Activated T-helper 1 cell treated with anti-CD3 and anti-CD28 coated beads, Interleukin-12 subunit alpha, Interleukin-12 subunit beta, Interleukin-2, Interleukin-4 antibody, amounts not matched to agents 30 ng/mL and 10 ng/mL and 1 ng/mL, durations not matched to agents 14 hours and 24 hours and 36 hours (primary cell): Measurements from ENCODE around the gene ZDHHC11B. TPM values are rescaled to one million over a fixed set of nuclear protein-coding genes. Genes with fewer than 3 reads are reported as not detected.
"Not testable (repeated sequence)": the region's sequence is repeated elsewhere in the genome, so short reads cannot be mapped to it uniquely, and the experiment has no call there.

Experiments used
- DNase-seq: peaks from one replicate; pipeline ENCODE4 v3.0.0; 2021; ENCODE audit warnings: low spot score
- H3K27ac Mint-ChIP-seq: one replicate; pipeline ENCODE4 v1.8.0; 2021; ENCODE audit warnings: mild to moderate bottlenecking, mixed read lengths
- H3K27me3 Mint-ChIP-seq: one replicate; pipeline ENCODE4 v1.8.0; 2022; ENCODE audit warnings: mild to moderate bottlenecking, moderate library complexity, mixed read lengths; ENCODE audit not compliant: insufficient read depth
- H3K36me3 Mint-ChIP-seq: one replicate; pipeline ENCODE4 v1.8.0; 2021; ENCODE audit warnings: low read depth, mixed read lengths
- H3K4me1 Mint-ChIP-seq: one replicate; pipeline ENCODE4 v1.8.0; 2021; ENCODE audit warnings: low read depth, mixed read lengths
- H3K4me3 Mint-ChIP-seq: one replicate; pipeline ENCODE4 v1.8.0; 2021; ENCODE audit warnings: mild to moderate bottlenecking, moderate library complexity, mixed read lengths
- H3K9me3 Mint-ChIP-seq: one replicate; pipeline ENCODE4 v1.8.0; 2021; ENCODE audit warnings: mixed read lengths
- intact Hi-C: fragments of 100-400 bp; cut with micrococcal nuclease; formaldehyde crosslinking; loops from one replicate; pipeline ENCODE4 v1.15.1; 2024
- total RNA-seq: library from RNA; stranded (reverse); gene quantifications from 2 replicates; pipeline ENCODE4 v1.2.3, GENCODE V29; 2022

Gene ZDHHC11B
- total RNA-seq, 1 donor from 2014 or later = not detected

DNA sequence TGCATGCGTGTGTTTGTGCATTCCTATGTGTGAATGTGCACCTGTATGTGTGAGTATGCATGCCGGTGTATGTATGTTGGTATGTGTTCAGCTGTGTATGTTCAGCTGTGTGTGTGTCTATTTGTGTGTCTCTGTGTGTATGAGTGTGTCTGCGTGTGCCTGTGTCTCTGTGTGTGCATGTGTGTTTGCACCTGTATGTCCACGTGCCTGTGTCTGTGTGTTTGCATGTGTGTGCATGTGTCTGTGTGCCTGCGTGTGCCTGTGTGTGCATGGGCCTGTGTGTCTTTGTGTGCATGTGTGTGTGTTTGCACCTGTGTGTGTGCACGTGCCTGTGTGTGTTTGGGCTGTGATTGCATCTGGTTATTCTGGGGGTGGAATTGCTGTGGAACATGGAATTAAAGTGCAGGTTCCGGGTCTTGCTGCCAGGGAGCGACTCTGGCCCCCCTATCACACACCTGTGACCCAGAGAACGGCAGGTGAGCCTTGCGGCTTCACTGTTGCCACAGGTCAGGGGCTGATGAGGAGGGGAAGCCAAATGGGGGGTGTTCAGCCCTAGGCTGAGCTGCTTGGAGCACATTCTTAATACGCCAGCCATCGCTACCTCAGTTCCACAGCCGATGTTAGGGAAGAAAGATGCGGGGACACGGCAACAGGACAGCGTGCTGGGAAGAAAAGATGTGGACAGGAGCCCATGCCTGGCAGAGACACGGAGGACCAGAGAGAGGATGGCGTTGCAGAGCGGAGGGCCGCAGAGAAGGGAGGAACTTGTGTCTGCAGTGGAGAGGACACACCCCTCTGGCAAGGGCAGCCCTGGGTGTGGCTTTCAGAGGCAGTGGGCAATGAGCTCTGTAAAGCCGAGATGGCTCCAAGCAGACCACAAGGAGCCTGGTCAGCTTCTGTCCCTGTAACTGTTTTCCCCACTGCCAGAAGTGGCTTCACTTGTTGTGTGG is 87.5 kb downstream of the ZDHHC11B start:
- H3K4me3 Mint-ChIP-seq, DNase-seq, H3K27me3 Mint-ChIP-seq, H3K9me3 Mint-ChIP-seq, intact Hi-C loops, H3K27ac Mint-ChIP-seq, H3K4me1 Mint-ChIP-seq, H3K36me3 Mint-ChIP-seq: not testable (repeated sequence)

- H3K4me1 Mint-ChIP-seq, intact Hi-C loops, H3K27me3 Mint-ChIP-seq, H3K27ac Mint-ChIP-seq, H3K4me3 Mint-ChIP-seq, H3K36me3 Mint-ChIP-seq, DNase-seq, H3K9me3 Mint-ChIP-seq: not testable (repeated sequence)
Observed at GRCh38 chr5:696191-696590, 88.3 kb downstream of the ZDHHC11B start.

DNA sequence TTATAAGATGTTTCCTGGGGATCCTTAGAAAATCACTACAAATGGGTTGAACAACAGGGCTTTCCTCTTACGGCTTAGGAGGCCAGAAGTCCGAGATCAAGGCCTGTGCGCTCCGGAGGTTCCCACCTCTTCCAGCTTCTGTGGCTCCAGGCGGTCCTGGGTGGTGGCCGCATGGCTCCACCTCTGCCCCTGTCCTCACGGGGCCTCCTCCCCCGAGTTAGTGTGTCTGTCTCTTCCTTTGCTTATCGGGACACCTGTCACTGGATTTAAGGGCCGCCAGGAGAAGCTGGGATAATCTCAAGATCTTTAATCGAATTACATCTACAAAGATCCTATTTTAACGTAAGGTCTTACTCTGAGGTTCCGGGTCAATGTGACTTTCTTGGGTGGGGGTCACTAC is 89.1 kb downstream of the ZDHHC11B start:
- DNase-seq, intact Hi-C loops, H3K27ac Mint-ChIP-seq: not testable (repeated sequence)

GRCh38 chr5:694042-694431 is 90.5 kb downstream of the ZDHHC11B start:
- not testable (repeated sequence) for DNase-seq, H3K4me1 Mint-ChIP-seq, H3K9me3 Mint-ChIP-seq, H3K27me3 Mint-ChIP-seq, H3K36me3 Mint-ChIP-seq, H3K27ac Mint-ChIP-seq
- peak overlapping the region; percentile 37 for H3K4me3 Mint-ChIP-seq
- intact Hi-C loops = loop anchor here (5.0 kb wide), 2 partner anchors 198 to 222 kb away; partner anchors contain the start of genes BRD9 and TRIP13

More for the DNA sequence above, 89.1 kb downstream of the ZDHHC11B start:
- not testable (repeated sequence) for H3K36me3 Mint-ChIP-seq, H3K4me1 Mint-ChIP-seq, H3K9me3 Mint-ChIP-seq, H3K27me3 Mint-ChIP-seq, H3K4me3 Mint-ChIP-seq

GRCh38 chr5:693271-694041 is 91.1 kb downstream of the ZDHHC11B start, which contains the start of gene TPPP:
Gene TPPP, minus strand, starts transcription at chr5:693352. Its CDS starts 15,292 bp downstream, at chr5:678060.
- not testable (repeated sequence) for H3K4me1 Mint-ChIP-seq, H3K36me3 Mint-ChIP-seq, H3K9me3 Mint-ChIP-seq, H3K27ac Mint-ChIP-seq, H3K27me3 Mint-ChIP-seq
- H3K4me3 Mint-ChIP-seq = peak within 1 kb of the TSS; percentile 54
- intact Hi-C loops = loop anchor here (2.0 to 5.0 kb wide), 4 partner anchors 81 to 221 kb away; partner anchors contain the start of genes BRD9, CEP72, TRIP13 and ZDHHC11B
- peak; percentile 64 for DNase-seq

- intact Hi-C loops = loop anchor here (2.0 to 5.0 kb wide), 4 partner anchors 80 to 220 kb away; partner anchors contain the start of genes BRD9, CEP72, TRIP13 and ZDHHC11B
Observed at GRCh38 chr5:692529-693041, 91.9 kb downstream of the ZDHHC11B start.

GRCh38 chr5:691817-692528 is 92.6 kb downstream of the ZDHHC11B start:
- no peak overlapping the region for H3K27ac Mint-ChIP-seq
- H3K36me3 Mint-ChIP-seq = no peaks in the 10 kb centered on the region
- H3K4me1 Mint-ChIP-seq = no peaks in the 10 kb centered on the region
- H3K27me3 Mint-ChIP-seq = no peaks in the 10 kb centered on the region
- intact Hi-C loops = loop anchor here (2.0 to 5.0 kb wide), 4 partner anchors 79 to 220 kb away; partner anchors contain the start of genes BRD9, CEP72, TRIP13 and ZDHHC11B
- no peaks in the 10 kb centered on the region for H3K9me3 Mint-ChIP-seq
- DNase-seq = no peak
- peak overlapping the region; percentile 54 for H3K4me3 Mint-ChIP-seq

More at GRCh38 chr5:692529-693041, 91.9 kb downstream of the ZDHHC11B start:
- not testable (repeated sequence) for H3K9me3 Mint-ChIP-seq, H3K27ac Mint-ChIP-seq, H3K36me3 Mint-ChIP-seq, H3K4me1 Mint-ChIP-seq, H3K27me3 Mint-ChIP-seq, DNase-seq
- H3K4me3 Mint-ChIP-seq = peak overlapping the region; percentile 54

GRCh38 chr5:691049-691448 is 93.5 kb downstream of the ZDHHC11B start:
- not testable (repeated sequence) for H3K9me3 Mint-ChIP-seq, DNase-seq, H3K4me1 Mint-ChIP-seq, H3K4me3 Mint-ChIP-seq, H3K27me3 Mint-ChIP-seq, H3K36me3 Mint-ChIP-seq, H3K27ac Mint-ChIP-seq
- intact Hi-C loops = loop anchor here (5.0 kb wide), 2 partner anchors 201 to 219 kb away; partner anchors contain the start of genes BRD9 and TRIP13

DNA sequence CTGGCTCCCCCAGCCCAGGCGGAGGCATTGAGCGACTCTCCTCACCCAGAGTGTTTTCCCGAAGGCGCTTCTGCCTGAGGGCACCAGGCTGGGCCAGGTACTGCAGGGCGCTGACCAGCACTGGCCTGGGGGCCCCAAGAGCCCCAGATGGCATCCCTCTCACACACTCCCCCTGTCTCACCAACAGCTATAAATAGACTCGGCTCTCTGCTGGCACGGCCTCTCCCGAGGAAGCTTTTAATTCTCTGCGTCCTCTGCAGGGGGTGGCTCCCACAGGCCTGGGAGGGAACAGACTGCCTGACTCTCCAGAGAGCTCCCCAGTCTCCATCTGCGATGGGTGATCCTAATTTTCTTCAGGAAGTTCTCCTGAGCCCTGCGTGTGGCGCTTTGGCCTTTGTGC is 94.2 kb downstream of the ZDHHC11B start:
- not testable (repeated sequence) for H3K27ac Mint-ChIP-seq, H3K36me3 Mint-ChIP-seq, H3K27me3 Mint-ChIP-seq, H3K9me3 Mint-ChIP-seq, H3K4me3 Mint-ChIP-seq, DNase-seq, H3K4me1 Mint-ChIP-seq
- intact Hi-C loops = loop anchor here (5.0 kb wide), 2 partner anchors 202 to 218 kb away; partner anchors contain the start of genes BRD9 and TRIP13

GRCh38 chr5:688348-689010 is 96.0 kb downstream of the ZDHHC11B start:
- H3K4me1 Mint-ChIP-seq, H3K9me3 Mint-ChIP-seq, intact Hi-C loops, H3K27me3 Mint-ChIP-seq, DNase-seq, H3K27ac Mint-ChIP-seq, H3K4me3 Mint-ChIP-seq, H3K36me3 Mint-ChIP-seq: not testable (repeated sequence)

DNA sequence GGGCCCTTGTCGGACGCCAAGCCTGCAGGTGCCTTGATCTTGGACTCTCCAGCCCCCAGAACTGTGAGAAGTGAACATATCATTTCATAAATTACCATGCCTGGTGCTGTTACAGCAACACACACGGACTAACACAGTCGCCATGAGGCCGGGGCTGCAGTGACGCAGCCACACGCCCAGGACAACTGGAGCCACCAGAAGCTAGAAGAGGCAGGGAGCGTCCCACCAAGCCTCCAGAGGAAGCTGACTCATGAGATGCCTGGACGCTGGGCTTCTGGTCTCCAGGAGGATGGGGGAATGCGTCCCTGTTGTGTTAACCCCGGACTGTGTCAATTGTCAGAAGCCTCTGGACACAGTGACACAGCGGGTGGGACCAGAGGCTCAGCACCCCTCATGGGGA is 97.6 kb downstream of the ZDHHC11B start:
- intact Hi-C loops = not testable (repeated sequence)

GRCh38 chr5:686172-686523 is 98.4 kb downstream of the ZDHHC11B start:
- H3K27me3 Mint-ChIP-seq, H3K9me3 Mint-ChIP-seq: not testable (repeated sequence)

More for the DNA sequence above, 97.6 kb downstream of the ZDHHC11B start:
- H3K9me3 Mint-ChIP-seq, H3K4me3 Mint-ChIP-seq, H3K27me3 Mint-ChIP-seq, H3K27ac Mint-ChIP-seq, H3K4me1 Mint-ChIP-seq, DNase-seq, H3K36me3 Mint-ChIP-seq: not testable (repeated sequence)

More at GRCh38 chr5:686172-686523, 98.4 kb downstream of the ZDHHC11B start:
- H3K36me3 Mint-ChIP-seq, H3K4me3 Mint-ChIP-seq, H3K4me1 Mint-ChIP-seq, H3K27ac Mint-ChIP-seq, DNase-seq, intact Hi-C loops: not testable (repeated sequence)
